Mucosa of stomach (tissue), 1 donor: ENCODE data around the gene GDF9.

Source experiments
- H3K27me3 ChIP-seq: one replicate; pipeline ENCODE4 v1.7.0; 2013; ENCODE audit warnings: mild to moderate bottlenecking, low read length; ENCODE audit not compliant: control insufficient read depth, insufficient read depth
- H3K36me3 ChIP-seq: one replicate; pipeline ENCODE4 v1.7.0; 2013; ENCODE audit warnings: low read length; ENCODE audit not compliant: control insufficient read depth, insufficient read depth
- H3K4me1 ChIP-seq: one replicate; pipeline ENCODE4 v1.7.0; 2013; ENCODE audit warnings: mild to moderate bottlenecking, low read length; ENCODE audit not compliant: control insufficient read depth, insufficient read depth
- H3K4me3 ChIP-seq: one replicate; pipeline ENCODE4 v1.7.0; 2013; ENCODE audit warnings: low read length
- H3K9ac ChIP-seq: one replicate; pipeline ENCODE4 v1.7.0; 2013; ENCODE audit warnings: mild to moderate bottlenecking, low read length, moderate library complexity
- H3K9me3 ChIP-seq: one replicate; pipeline ENCODE4 v1.7.0; 2013; ENCODE audit warnings: mild to moderate bottlenecking, low read length, moderate library complexity; ENCODE audit not compliant: control insufficient read depth
- donor health status: Pancreatic carcinoma.

GDF9 gene

GRCh38 chr5:132848270-132848669 lies 18.0 kb downstream of the GDF9 start:
- no peaks in the 10 kb centered on the region for H3K9me3 ChIP-seq
- H3K27me3 ChIP-seq, result no peaks in the 10 kb centered on the region
- H3K36me3 ChIP-seq, result no peaks in the 10 kb centered on the region
- no peak overlapping the region for H3K9ac ChIP-seq
- peaks cover 4% of the 10 kb centered on the region for H3K4me1 ChIP-seq
- no peak overlapping the region for H3K4me3 ChIP-seq

GRCh38 chr5:132841305-132841704 lies 25.0 kb downstream of the GDF9 start:
- Histone ChIP-seq H3K9ac (no peak overlapping the region), H3K36me3 (no peaks in the 10 kb centered on the region), H3K27me3 (no peaks in the 10 kb centered on the region), H3K9me3 (no peaks in the 10 kb centered on the region), H3K4me1 (peaks cover 40% of the 10 kb centered on the region), H3K4me3 (no peak overlapping the region)

- Histone ChIP-seq H3K9me3 (no peaks in the 10 kb centered on the region), H3K9ac (no peak overlapping the region), H3K4me3 (no peak overlapping the region), H3K36me3 (no peaks in the 10 kb centered on the region), H3K27me3 (no peaks in the 10 kb centered on the region), H3K4me1 (peaks cover 40% of the 10 kb centered on the region)
These were observed 25.4 kb downstream of the GDF9 start for GRCh38 chr5:132840896-132841295.

GRCh38 chr5:132840313-132840712 lies 26.0 kb downstream of the GDF9 start:
- Histone ChIP-seq H3K36me3 (no peaks in the 10 kb centered on the region), H3K9me3 (no peaks in the 10 kb centered on the region), H3K9ac (peak overlapping the region; percentile 38), H3K4me1 (peaks cover 40% of the 10 kb centered on the region), H3K4me3 (no peak overlapping the region), H3K27me3 (no peaks in the 10 kb centered on the region)

GRCh38 chr5:132839426-132840301 lies 26.6 kb downstream of the GDF9 start:
- Histone ChIP-seq H3K9me3 (no peaks in the 10 kb centered on the region), H3K27me3 (no peaks in the 10 kb centered on the region), H3K36me3 (no peaks in the 10 kb centered on the region), H3K9ac (peak overlapping the region; percentile 38), H3K4me1 (peaks cover 40% of the 10 kb centered on the region), H3K4me3 (no peak overlapping the region)

- Histone ChIP-seq H3K9me3 (no peaks in the 10 kb centered on the region), H3K36me3 (no peaks in the 10 kb centered on the region), H3K4me1 (peaks cover 40% of the 10 kb centered on the region), H3K27me3 (no peaks in the 10 kb centered on the region), H3K4me3 (no peak overlapping the region), H3K9ac (peak overlapping the region; percentile 53)
These were observed 27.6 kb downstream of the GDF9 start for GRCh38 chr5:132838516-132839282.

GRCh38 chr5:132837868-132838267 lies 28.4 kb downstream of the GDF9 start:
- no peaks in the 10 kb centered on the region for H3K9me3 ChIP-seq
- peaks cover 40% of the 10 kb centered on the region for H3K4me1 ChIP-seq
- H3K27me3 ChIP-seq, result no peaks in the 10 kb centered on the region
- no peak overlapping the region for H3K4me3 ChIP-seq
- H3K9ac ChIP-seq, result peak overlapping the region; percentile 53
- H3K36me3 ChIP-seq, result no peaks in the 10 kb centered on the region

GRCh38 chr5:132836852-132837251 lies 29.4 kb downstream of the GDF9 start:
- H3K4me1 ChIP-seq, result peaks cover 40% of the 10 kb centered on the region
- H3K9ac ChIP-seq, result no peak overlapping the region

GRCh38 chr5:132834057-132834456 lies 32.2 kb downstream of the GDF9 start:
- no peaks in the 10 kb centered on the region for H3K27me3 ChIP-seq

More at GRCh38 chr5:132836852-132837251, 29.4 kb downstream of the GDF9 start:
- Histone ChIP-seq H3K27me3 (no peaks in the 10 kb centered on the region), H3K4me3 (no peak overlapping the region), H3K9me3 (no peaks in the 10 kb centered on the region), H3K36me3 (no peaks in the 10 kb centered on the region)

GRCh38 chr5:132832612-132833011 lies 33.7 kb downstream of the GDF9 start:
- H3K4me3 ChIP-seq, result no peak overlapping the region
- no peaks in the 10 kb centered on the region for H3K27me3 ChIP-seq
- H3K36me3 ChIP-seq, result no peaks in the 10 kb centered on the region
- no peaks in the 10 kb centered on the region for H3K9me3 ChIP-seq
- no peak overlapping the region for H3K9ac ChIP-seq
- peaks cover 30% of the 10 kb centered on the region for H3K4me1 ChIP-seq

More at GRCh38 chr5:132834057-132834456, 32.2 kb downstream of the GDF9 start:
- H3K4me1 ChIP-seq, result peaks cover 39% of the 10 kb centered on the region
- H3K9me3 ChIP-seq, result no peaks in the 10 kb centered on the region
- H3K4me3 ChIP-seq, result no peak overlapping the region
- no peaks in the 10 kb centered on the region for H3K36me3 ChIP-seq
- no peak overlapping the region for H3K9ac ChIP-seq

GRCh38 chr5:132831095-132831860 lies 35.0 kb downstream of the GDF9 start:
- H3K27me3 ChIP-seq, result no peaks in the 10 kb centered on the region
- no peak overlapping the region for H3K4me3 ChIP-seq
- H3K4me1 ChIP-seq, result peaks cover 21% of the 10 kb centered on the region
- peak overlapping the region; percentile 83 for H3K9ac ChIP-seq
- no peaks in the 10 kb centered on the region for H3K9me3 ChIP-seq
- no peaks in the 10 kb centered on the region for H3K36me3 ChIP-seq
